Effector CD8-positive, alpha-beta T cell (primary cell): Measurements from ENCODE around the gene KLHL4.
"Not testable (repeated sequence)": the region's sequence is repeated elsewhere in the genome, so short reads cannot be mapped to it uniquely, and the experiment has no call there.

ENCODE experiments used
- DNase-seq: peaks from one replicate; lab custom pipeline; 2025; lab: John Stamatoyannopoulos, UW
- total RNA-seq, 4 experiments: gene quantifications; one replicate each; lab custom pipeline; 2026; lab: John Stamatoyannopoulos, UW

Gene KLHL4
- total RNA-seq = 0.44 to 6.7 (median 2.7) reads per million in 4 experiments

GRCh38 chrX:87517571-87518141 is at the start of gene KLHL4:
TSS of gene KLHL4 (plus strand) at chrX:87517802. CDS start at chrX:87517894, 92 bp downstream.
- no peak for DNase-seq

GRCh38 chrX:87468941-87469340 is 48.7 kb upstream of the KLHL4 start:
- DNase-seq = no peak

- DNase-seq = no peak
Measured at GRCh38 chrX:87475793-87476192, 41.8 kb upstream of the KLHL4 start.

GRCh38 chrX:87478703-87479102 is 38.9 kb upstream of the KLHL4 start:
- DNase-seq = not testable (repeated sequence)

- DNase-seq = no peak
Measured at GRCh38 chrX:87489071-87489470, 28.5 kb upstream of the KLHL4 start.

GRCh38 chrX:87515836-87516235 is 1.8 kb upstream of the KLHL4 start:
- DNase-seq = no peak

GRCh38 chrX:87516717-87517121 is 883 bp upstream of the KLHL4 start:
- no peak for DNase-seq

- DNase-seq = no peak
Measured at GRCh38 chrX:87518504-87518903, 902 bp downstream of the KLHL4 start.

GRCh38 chrX:87525771-87526229 is 8.2 kb downstream of the KLHL4 start:
- DNase-seq = no peak

- no peak for DNase-seq
Measured at GRCh38 chrX:87526281-87526680, 8.7 kb downstream of the KLHL4 start.

- no peak for DNase-seq
Measured at GRCh38 chrX:87528487-87528886, 10.9 kb downstream of the KLHL4 start.

GRCh38 chrX:87571964-87572363 is 54.4 kb downstream of the KLHL4 start:
- no peak for DNase-seq

GRCh38 chrX:87572901-87573300 is 55.3 kb downstream of the KLHL4 start:
- DNase-seq = no peak

GRCh38 chrX:87578978-87579377 is 61.4 kb downstream of the KLHL4 start:
- no peak for DNase-seq

GRCh38 chrX:87580862-87581261 is 63.3 kb downstream of the KLHL4 start:
- DNase-seq = no peak

- DNase-seq = no peak
Measured at GRCh38 chrX:87582453-87582852, 64.9 kb downstream of the KLHL4 start.

- DNase-seq = no peak
Measured at GRCh38 chrX:87583679-87584078, 66.1 kb downstream of the KLHL4 start.

- DNase-seq = no peak
Measured at GRCh38 chrX:87616371-87616770, 98.8 kb downstream of the KLHL4 start.

- no peak for DNase-seq
Measured at GRCh38 chrX:87621697-87622096, 104.1 kb downstream of the KLHL4 start.

- DNase-seq = no peak
Measured at GRCh38 chrX:87626996-87627395, 109.4 kb downstream of the KLHL4 start.

GRCh38 chrX:87634361-87634760 is 116.8 kb downstream of the KLHL4 start:
- no peak for DNase-seq

GRCh38 chrX:87636533-87636932 is 118.9 kb downstream of the KLHL4 start:
- no peak for DNase-seq

- DNase-seq = not testable (repeated sequence)
Measured at GRCh38 chrX:87641439-87641838, 123.8 kb downstream of the KLHL4 start.

- no peak for DNase-seq
Measured at GRCh38 chrX:87661761-87662160, 144.2 kb downstream of the KLHL4 start.
